Measurements from ENCODE around the gene SLC6A8.
"Not testable (repeated sequence)": the region's sequence is repeated elsewhere in the genome, so short reads cannot be mapped to it uniquely, and the experiment has no call there.

The SLC6A8 gene

DNA sequence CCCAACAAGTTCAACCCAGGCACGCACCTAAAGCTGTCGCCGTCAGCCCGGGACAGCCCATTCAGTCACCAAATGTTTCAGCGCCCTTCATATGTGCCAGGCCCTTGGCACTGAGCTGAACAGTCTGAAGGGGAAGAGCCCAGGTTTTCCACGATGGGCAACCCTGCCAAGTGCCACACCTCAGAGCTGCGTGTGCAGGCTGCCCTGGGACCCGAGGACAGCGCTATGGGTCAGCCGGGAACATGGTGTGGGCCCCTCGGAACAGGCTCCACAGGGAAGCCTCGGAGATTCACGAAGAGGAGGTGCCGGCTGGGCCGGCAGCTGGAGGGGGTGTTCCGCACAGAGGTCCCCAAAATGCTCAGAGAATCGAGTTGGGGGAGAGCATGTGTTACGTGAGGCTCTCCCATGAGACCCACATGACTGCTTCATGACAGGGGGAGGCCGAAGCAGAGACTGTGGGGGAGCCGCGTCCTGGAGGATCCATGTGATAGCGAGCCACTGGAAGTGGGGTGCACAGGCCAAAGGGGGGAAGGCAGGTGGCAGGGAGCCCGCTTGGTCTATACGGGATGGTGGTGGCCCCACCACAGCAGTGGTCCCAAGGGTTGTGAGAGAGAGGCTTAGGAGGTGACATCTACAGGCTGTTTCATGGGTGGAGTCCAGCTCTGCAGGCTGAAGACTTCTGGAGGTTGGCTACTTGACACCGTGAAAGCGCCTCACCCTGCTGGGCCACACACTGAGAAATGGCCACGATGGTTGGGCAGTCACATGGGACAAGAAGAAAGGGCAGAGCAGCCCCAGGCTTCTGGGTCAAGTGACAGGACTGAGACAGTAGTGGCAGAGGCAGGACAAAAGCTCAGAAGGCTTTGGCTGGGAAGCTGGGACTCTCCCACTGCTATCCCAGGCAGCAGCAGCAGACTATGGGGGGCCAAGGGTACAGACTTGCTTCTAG lies 22.3 kb downstream of the SLC6A8 start:
- DNase-seq: no peak

DNA sequence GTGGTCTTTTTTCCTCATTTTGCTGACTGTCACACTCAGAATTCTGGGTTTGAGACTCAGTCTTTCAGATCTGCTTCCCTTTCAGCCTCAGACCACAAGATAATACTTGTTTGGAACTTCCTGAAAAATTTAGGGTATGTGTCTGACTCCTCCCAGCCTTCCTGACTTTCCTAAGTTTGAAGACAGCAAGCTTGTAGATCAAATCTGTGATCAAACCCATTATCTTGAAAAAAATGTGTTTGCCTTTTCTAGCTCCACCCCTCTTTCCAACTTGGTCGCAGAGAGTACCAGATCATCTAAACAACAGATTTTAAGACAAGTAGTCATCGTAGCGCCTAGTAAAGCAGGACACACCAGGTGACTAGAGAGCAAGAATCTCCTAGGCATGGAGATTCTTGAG lies 26.5 kb downstream of the SLC6A8 start:
- no peak for DNase-seq

DNA sequence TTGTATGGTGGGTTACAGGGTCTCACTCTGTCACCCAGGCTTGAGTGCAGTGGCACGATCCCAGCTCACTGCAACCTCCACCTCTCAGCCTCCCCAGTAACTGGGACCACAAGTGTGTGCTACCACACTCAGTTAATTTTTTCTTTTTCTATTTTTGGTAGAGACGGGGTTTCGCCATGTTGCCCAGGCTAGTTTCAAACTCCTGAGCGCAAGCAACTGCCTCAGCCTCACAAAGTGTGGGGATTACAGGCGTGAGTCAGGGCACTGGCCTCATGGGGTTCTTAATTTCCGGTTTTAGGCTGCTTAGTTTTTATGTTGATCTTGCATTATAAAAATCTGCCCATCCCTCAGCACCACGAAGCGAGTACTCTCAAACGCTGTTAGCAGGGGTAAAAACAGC lies 29.7 kb downstream of the SLC6A8 start:
- no peak for DNase-seq

DNA sequence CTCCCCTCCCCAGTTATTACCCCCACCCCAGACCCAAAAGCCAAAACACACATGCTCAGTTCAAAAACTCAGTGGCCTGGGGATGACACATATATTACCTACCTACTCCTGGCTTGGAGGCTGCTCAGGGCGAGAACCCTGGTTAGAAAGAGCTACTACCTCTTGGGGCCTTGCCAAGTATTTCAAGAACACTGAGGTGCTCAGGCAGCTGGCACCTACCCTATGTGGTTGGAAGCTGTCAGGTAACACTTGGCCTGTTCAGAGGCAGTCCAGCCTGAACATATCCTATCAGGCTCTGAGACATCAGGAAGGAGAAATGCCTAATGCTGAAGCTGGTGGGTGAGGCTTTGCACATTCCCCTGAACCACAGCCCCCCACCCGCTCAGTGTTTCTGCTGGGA lies 31.5 kb downstream of the SLC6A8 start:
- no peak for DNase-seq

DNA sequence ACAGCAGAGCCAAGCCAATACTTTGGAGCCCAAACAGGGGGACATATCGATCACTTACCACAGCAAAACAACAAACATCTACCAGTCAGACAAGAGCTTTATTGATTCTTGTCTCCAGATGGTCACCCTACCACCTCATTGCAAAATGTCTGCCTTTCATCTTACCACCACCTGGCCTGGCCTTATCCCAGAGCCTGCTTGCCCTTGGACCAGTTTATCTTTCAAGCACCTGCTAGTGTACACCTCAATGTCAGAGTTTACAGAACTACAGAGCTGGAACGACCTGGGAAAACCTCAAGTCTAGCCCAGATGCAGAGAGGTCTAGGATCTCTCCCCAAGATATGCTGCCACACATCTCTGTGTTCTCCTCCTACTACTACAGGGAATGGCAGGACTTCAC lies 32.0 kb downstream of the SLC6A8 start:
- DNase-seq: no peak

DNA sequence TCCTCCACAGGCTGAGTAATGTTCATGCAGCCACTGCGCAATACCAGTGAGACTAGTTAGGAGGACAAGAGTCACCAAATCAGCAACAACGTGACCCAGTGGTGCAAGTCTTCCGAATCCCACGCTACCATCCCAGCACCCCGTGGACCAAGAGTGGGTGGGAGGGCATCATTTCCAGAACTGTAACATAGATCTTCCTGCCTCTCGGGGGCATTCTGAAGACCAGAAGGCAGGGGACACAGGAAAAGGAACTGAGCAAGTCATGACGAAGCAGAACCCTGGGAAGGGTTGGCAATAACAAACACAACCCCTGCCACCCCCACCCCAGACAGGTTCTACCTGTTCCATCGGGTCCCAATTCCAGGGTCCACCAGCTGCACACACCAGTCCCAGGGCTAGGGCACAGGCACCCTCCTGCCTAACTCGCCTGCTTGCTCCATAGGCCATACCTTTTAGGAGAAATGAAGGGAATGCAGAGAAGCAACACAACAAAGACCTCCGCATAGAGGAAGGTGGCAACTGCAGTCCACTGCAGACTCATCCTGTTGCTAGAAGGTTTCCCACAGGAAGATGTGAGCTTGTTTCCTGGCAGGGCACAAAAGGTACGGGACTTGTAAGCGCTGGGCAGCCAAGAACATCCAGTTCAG lies 35.1 kb downstream of the SLC6A8 start:
- no peak for DNase-seq

DNA sequence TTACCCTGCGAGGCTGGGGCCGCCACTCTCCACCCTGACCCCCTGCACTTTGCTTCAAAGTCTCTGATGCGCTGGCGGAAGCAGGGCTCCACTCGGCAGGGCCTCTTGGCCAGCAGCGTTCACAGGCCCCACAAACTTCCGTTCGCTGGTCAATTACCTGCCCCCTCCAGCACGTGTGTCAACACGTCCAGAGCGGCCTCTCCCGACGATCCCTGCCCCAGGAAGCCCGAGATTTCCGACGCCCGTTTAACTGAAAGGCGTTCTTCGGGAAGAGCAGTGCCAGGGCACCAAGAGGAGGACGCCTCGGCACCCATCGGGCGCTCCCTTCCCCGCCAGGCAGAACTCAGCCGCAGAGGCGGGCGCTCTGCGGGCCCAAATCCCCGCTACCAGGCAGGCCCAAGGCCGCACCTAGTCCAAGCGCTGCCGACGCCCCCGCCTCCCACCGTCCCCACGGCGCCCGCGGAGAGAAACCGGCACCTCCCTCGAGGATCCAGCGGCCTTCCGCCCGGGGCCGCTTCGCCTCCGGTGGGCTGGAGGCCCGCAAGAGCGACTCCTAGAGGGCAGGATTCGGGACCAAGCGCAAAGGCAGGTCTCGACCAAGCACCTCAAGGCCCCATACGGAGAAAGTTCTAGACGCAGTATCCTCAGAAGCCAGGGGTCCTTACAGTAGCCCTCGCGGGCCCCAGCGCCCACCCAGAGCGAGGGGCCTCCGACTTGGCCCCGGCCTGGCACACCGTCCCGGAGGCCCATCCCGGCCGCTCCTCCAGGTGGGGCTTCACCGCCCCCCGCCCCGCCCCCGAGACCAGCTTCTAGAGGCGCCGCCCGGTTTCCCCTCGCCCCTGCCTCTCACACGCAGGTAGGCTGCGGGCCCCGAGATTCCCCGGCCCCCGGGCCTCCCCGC lies 35.9 kb downstream of the SLC6A8 start:
- no peak for DNase-seq

DNA sequence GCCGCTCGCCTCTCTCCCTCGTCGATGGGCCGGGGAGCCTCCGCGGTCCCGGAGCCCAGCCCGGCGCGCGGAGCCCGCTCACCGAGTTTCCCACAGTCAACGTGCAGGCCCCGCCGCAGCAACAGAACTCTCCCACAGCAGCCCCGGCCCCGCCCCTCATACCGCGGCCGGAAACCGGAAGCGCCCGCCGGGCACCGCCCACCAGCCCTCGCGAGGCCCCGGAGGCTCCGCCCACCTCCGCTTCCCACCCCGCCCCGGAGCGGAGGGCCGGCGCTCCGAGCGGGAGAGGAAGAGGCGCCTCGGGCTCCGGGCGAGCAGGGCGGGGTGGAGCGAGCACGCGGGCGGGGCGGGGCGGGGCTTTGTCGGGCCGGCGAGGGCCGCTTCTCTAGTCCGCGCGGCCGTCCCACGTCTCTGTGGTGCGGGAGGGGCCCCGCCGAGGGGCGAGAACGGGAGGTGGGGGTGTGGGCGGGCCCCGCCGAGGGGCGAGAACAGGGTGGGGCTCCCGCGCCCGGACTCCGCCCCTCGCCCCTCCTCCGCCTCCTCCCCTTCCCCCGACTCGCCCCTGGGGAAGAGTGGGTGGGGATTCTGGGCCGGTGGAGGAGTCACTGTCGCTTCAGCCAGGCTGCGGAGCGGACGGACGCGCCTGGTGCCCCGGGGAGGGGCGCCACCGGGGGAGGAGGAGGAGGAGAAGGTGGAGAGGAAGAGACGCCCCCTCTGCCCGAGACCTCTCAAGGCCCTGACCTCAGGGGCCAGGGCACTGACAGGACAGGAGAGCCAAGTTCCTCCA lies 36.7 kb downstream of the SLC6A8 start, which contains the start of the genes ABCD1 and BCAP31:
TSS of gene ABCD1 (plus strand) at position 605 of the 787 bp plus-strand sequence. CDS start 411 bp downstream, outside the sequence.
TSS of gene BCAP31 (minus strand) at position 136 of the 787 bp plus-strand sequence. CDS start 1,143 bp downstream, outside the sequence.
- no peak for DNase-seq

DNA sequence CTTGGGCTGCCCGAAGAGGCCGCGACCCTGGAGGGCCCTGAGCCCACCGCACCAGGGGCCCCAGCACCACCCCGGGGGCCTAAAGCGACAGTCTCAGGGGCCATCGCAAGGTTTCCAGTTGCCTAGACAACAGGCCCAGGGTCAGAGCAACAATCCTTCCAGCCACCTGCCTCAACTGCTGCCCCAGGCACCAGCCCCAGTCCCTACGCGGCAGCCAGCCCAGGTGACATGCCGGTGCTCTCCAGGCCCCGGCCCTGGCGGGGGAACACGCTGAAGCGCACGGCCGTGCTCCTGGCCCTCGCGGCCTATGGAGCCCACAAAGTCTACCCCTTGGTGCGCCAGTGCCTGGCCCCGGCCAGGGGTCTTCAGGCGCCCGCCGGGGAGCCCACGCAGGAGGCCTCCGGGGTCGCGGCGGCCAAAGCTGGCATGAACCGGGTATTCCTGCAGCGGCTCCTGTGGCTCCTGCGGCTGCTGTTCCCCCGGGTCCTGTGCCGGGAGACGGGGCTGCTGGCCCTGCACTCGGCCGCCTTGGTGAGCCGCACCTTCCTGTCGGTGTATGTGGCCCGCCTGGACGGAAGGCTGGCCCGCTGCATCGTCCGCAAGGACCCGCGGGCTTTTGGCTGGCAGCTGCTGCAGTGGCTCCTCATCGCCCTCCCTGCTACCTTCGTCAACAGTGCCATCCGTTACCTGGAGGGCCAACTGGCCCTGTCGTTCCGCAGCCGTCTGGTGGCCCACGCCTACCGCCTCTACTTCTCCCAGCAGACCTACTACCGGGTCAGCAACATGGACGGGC lies 37.5 kb downstream of the SLC6A8 start:
- no peak for DNase-seq

DNA sequence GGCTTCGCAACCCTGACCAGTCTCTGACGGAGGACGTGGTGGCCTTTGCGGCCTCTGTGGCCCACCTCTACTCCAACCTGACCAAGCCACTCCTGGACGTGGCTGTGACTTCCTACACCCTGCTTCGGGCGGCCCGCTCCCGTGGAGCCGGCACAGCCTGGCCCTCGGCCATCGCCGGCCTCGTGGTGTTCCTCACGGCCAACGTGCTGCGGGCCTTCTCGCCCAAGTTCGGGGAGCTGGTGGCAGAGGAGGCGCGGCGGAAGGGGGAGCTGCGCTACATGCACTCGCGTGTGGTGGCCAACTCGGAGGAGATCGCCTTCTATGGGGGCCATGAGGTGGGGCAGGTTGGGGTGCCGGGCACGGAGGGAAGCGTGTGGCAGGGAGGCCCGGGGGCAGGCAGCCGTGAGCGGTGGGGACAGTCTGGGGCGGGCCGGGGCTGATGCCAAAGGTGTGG lies 38.1 kb downstream of the SLC6A8 start:
- no peak for DNase-seq

DNA sequence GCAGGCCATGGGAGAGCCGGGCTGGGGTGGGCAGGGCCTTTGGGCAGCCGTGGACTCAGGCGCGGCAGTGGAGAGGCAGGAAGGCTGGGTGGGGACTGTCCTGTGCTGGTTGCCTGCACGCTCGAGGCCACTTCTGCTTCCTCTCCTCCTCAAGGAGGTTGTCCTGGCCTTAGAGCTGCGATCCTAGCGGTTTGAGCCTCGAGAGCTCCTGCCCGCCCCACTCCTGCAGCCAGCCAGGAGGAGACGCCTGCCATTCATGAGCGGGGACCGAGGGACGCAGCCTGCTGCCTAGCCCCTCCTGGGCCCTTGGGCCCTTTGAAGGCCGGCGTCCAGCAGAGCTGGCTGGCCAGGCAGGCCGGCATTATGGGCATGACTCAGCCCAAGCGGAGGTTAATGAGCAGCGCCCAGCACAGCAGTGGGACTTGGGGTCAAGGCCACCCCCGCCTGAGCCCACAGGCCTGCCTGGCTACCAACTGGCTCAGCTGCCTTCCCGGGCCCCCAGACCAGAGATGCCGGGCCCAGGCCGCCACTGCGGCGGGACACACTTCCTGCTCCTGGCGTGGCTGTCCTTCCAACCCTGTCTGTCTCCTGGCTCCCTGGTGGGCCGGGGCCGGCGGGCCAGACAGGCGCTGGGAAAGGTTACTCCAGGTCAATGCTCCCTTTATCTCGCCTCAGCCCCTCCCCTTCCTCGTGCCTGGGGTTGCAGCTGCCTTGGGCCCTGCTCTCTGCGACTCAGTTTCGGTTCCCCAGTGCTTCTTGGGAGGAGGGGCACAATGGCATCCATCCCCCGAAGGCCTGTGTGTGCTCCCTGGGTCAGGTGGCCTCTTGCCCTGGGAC lies 38.8 kb downstream of the SLC6A8 start:
- no peak for DNase-seq

DNA sequence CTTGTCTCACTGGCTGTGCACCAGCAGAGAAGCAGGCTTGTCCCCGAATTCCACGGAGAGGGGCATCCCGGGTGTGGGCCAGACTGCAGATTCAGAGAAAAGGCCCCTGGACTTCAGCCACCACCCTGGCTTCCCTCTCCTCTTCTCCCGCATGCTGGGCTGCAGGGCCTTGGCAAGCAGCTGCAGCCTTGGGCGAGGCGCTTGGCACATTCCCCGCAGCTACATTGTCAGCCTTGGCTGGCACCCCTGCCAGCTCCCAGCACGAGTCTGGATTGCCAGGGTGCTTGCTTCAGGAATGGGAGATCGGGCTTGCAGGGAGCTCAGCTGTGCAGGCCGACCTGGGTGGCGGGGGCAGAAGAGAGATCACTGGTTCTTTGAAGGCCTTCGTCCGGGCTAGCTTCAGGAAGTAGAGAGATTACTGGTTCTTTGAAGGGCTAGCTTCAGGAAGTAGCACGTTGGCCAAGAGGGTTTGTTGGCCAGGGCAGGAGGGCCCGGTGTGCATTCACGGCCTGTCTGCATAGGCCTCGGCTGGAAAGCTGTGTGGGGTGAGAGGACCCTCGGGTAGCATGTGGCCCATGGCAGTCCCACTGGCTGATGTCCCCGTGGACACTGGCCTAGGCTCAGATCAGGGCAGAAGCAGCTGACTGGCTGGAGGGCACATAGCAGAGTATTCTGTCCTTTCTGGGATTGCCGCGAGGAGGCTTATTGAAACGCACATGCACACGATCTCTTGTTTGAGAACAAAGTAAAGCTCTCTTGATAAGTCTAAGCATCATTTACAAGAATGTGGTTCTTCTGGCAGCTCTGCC lies 39.6 kb downstream of the SLC6A8 start:
- no peak for DNase-seq

DNA sequence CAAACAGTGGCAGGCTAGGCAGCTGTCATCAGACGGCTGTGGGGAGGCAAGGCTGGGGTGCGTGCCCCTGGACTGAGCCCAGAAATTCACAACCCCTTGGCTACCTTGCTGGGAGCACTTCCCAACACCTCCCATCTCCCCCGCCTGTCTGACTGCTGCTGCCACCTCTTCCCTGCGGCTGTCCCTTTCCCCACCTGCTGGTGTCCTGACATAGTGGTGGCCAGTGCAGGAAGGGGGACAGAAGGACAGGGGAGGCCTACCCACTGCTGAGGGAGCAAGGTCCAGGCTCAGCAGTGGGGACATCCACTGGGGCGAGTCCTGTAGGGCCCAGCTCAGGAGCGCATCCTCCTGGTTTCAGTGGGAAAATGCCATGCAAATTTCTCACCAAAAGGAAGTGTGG lies 40.4 kb downstream of the SLC6A8 start:
- DNase-seq: no peak

DNA sequence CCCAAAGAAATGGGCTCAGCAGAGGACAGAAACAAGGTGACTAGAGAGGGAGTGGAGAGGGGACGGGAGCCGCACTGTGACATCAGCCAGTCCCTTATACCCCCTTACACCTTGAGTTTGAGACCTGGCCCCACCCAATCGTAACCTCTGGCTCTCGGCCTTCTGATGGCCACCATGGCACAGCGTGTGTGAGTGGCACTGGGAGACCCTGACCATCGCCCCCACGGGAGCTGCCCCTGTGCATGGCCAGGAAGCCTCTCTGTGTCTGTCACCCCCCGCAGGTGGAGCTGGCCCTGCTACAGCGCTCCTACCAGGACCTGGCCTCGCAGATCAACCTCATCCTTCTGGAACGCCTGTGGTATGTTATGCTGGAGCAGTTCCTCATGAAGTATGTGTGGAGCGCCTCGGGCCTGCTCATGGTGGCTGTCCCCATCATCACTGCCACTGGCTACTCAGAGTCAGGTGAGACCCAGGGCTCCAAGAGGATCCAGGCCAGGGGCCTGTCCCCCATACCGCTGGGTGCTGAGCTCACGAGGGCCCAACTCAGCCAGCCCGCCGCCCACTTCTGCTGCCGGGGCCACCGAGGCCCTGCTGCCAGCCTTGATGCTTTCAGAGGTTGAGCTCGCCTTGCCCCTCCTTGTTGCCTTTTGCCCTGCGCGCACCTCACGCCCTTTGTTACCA lies 41.4 kb downstream of the SLC6A8 start:
- no peak for DNase-seq

DNA sequence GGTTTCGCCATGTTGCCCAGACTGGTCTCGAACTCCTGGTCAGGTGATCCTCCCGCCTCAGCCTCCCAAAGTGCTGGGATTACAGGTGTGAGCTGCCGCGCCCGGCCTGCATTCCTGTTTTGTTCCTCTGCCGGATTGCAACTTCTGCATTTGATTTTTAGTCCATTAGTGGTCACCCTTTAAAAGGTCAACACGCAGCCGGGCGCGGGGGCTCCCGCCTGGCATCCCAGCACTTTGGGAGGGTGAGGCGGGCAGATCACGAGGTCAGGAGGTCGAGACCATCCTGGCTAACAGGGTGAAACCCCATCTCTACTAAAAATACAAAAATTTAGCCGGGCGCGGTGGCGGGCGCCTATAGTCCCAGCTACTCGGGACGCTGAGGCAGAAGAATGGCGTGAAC lies 42.4 kb downstream of the SLC6A8 start:
- DNase-seq: not testable (repeated sequence)

DNA sequence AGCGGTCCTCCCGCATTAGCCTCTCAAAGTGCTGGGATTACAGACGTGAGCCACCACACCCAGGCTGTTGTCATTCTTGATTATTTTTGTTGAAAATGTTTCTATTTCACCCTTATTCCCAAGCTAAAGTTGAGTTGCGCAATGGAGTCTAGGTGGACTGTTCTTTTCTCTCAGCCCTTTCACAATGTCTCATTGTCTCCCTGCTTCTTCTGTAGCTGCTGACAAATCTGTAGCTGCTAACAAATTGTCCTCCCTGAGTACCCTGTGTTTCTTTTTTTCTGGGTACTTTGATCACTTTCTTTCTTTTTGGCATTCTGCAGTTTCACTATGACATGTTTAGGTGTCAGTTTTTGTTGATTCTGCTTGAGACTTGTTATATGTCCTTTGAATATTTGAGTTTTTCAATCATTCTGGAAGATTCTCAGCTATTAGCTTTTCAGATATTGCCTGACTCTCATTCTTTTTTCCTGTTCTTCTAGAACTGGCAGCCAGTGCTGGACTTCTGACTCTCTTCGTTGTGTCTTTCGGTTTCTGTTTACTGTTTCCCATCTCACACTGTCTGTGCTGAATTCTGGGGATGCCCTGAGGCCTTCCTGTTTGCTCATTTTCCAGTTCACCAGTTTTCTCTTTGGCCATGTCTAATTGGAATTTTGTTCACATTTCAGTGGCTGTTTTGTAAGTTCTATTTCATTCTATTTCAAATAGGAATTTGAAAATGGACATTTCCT lies 43.6 kb downstream of the SLC6A8 start:
- DNase-seq: no peak

DNA sequence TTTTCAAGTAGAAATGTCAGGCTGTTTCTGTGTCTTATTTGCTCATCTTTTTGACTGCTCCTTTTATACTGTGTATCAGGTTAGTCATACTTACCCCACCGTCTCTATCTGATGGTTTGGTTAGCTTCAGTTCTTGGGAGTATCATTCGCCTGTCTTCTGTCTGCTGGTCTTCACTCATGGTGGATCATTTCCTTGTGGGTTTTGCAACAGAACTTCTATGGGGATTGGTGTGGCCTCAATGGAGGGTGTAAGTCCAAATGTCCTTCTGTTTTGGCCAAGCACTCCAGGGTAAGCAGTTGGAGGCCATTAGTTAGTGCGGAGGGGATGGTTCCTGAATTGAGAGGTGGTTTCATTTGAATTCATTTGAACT lies 44.1 kb downstream of the SLC6A8 start:
- no peak for DNase-seq

DNA sequence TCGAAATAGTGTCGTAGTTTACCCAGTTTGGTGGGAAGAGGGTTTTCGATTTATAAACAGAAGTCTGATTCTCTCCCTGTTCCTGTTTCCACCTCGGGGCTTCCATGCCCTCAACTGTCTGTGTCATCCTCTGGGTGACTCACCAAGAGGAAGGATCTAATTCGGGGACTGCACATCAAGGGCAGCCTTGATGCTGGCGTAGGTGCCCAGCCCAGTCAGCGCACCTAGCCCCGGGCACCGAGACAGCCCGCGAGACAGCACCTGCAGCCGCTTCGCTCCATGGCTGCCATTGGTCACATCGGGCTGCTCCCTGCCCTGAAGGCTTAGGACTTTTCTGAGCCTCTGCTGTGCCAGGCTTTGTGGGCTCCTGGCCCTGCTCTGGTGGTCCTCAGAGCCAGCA lies 44.7 kb downstream of the SLC6A8 start:
- no peak for DNase-seq

Data from cortex of kidney (tissue), 1 donor.